Measurements from ENCODE around the gene CDON. TPM values are rescaled to one million over a fixed set of nuclear protein-coding genes. Genes with fewer than 3 reads are reported as not detected.

The CDON gene
- total and polyA plus RNA-seq, 2 donors from 2014 or later = 0.45 to 4.0 TPM

DNA sequence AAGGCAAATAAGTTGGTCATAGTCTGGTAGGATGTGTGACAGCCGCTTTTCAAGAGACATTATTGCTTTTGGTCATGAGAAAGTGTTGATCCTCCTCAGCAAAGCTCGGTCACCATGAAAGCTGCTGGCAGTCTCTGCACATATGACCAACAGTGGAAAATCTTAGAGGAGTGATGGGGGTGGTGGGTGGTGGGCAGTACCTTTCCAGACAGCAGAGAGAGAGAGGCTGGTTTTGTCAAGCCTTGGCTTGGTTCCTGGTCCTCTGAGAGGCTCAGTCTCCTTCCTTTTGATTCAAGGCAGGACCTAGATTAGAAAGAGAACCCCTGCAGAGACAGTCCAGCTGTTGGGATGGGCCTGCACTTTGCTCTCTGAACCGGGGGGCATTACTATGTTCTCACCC lies 136.9 kb downstream of the CDON start:
- no peaks in the 10 kb centered on the region for H3K36me3 ChIP-seq (ENCODE audit: control insufficient read depth in 2 of 3, insufficient read depth in 3 of 3, low read length in 3 of 3)
- no peak overlapping the region for H3K9ac ChIP-seq (ENCODE audit: low read length in 3 of 3)
- intact Hi-C loops (cut with DNase I) = no loop called here
- no peaks in the 10 kb centered on the region for H3K27me3 ChIP-seq (ENCODE audit: control insufficient read depth, insufficient read depth, low read length)
- FAIRE-seq (no peak), DNase-seq (no peak)
- no peaks in the 10 kb centered on the region for H3K4me1 ChIP-seq (ENCODE audit: control insufficient read depth in 2 of 3, insufficient read depth in 2 of 3, low read depth in 1 of 3, low read length in 3 of 3)
- no peaks in the 10 kb centered on the region for H3K9me3 ChIP-seq (ENCODE audit: control insufficient read depth in 2 of 3, insufficient read depth in 1 of 3, low read length in 3 of 3)
- no peak overlapping the region for H3K4me3 ChIP-seq (ENCODE audit: low read length in 3 of 3)
- TF ChIP-seq, protein P1, sequence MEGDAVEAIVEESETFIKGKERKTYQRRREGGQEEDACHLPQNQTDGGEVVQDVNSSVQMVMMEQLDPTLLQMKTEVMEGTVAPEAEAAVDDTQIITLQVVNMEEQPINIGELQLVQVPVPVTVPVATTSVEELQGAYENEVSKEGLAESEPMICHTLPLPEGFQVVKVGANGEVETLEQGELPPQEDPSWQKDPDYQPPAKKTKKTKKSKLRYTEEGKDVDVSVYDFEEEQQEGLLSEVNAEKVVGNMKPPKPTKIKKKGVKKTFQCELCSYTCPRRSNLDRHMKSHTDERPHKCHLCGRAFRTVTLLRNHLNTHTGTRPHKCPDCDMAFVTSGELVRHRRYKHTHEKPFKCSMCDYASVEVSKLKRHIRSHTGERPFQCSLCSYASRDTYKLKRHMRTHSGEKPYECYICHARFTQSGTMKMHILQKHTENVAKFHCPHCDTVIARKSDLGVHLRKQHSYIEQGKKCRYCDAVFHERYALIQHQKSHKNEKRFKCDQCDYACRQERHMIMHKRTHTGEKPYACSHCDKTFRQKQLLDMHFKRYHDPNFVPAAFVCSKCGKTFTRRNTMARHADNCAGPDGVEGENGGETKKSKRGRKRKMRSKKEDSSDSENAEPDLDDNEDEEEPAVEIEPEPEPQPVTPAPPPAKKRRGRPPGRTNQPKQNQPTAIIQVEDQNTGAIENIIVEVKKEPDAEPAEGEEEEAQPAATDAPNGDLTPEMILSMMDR (IDR thresholded peaks at IDR 0.05; ENCODE audit: borderline replicate concordance, extremely low read depth, insufficient read depth) = no peak
- H3K27ac ChIP-seq (ENCODE audit: low read depth in 2 of 2, low read length in 2 of 2) = no peak overlapping the region

DNA sequence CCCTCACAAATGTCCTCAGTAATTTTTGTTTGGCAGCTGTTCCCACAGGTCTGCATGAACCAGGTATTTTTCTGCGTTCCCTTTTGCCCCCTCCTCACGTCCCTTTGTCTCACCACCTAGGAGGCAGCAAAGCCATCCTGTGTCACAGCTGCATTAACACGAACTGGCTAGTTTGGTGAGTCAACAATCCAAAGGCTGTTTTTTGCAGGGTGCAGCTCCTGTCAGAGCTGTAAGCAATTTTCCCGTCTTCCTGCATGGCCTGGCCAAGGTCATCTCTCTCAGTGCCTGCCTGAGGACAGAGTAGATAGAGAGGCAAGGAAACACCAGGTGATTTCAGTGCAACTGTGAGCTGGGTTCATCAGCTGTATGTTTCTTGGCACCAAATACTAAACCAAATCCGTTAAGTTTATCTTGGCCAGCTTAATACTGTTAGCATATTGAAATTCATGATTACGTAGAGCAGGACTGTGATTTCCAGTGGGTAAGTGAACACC lies 137.4 kb downstream of the CDON start:
- intact Hi-C loops (cut with DNase I) = no loop called here
- H3K9me3 ChIP-seq (ENCODE audit: control insufficient read depth in 2 of 3, insufficient read depth in 1 of 3, low read length in 3 of 3) = no peaks in the 10 kb centered on the region
- H3K36me3 ChIP-seq (ENCODE audit: control insufficient read depth in 2 of 3, insufficient read depth in 3 of 3, low read length in 3 of 3) = no peaks in the 10 kb centered on the region
- DNase-seq (no peak), FAIRE-seq (no peak)
- no peak overlapping the region for H3K9ac ChIP-seq (ENCODE audit: low read length in 3 of 3)
- no peak overlapping the region for H3K4me3 ChIP-seq (ENCODE audit: low read length in 3 of 3)
- H3K27me3 ChIP-seq (ENCODE audit: control insufficient read depth, insufficient read depth, low read length) = no peaks in the 10 kb centered on the region
- H3K4me1 ChIP-seq (ENCODE audit: control insufficient read depth in 2 of 3, insufficient read depth in 2 of 3, low read depth in 1 of 3, low read length in 3 of 3) = no peaks in the 10 kb centered on the region
- no peak overlapping the region for H3K27ac ChIP-seq (ENCODE audit: low read depth in 2 of 2, low read length in 2 of 2)
- TF ChIP-seq, protein P1 (IDR thresholded peaks at IDR 0.05; ENCODE audit: borderline replicate concordance, extremely low read depth, insufficient read depth) = no peak

DNA sequence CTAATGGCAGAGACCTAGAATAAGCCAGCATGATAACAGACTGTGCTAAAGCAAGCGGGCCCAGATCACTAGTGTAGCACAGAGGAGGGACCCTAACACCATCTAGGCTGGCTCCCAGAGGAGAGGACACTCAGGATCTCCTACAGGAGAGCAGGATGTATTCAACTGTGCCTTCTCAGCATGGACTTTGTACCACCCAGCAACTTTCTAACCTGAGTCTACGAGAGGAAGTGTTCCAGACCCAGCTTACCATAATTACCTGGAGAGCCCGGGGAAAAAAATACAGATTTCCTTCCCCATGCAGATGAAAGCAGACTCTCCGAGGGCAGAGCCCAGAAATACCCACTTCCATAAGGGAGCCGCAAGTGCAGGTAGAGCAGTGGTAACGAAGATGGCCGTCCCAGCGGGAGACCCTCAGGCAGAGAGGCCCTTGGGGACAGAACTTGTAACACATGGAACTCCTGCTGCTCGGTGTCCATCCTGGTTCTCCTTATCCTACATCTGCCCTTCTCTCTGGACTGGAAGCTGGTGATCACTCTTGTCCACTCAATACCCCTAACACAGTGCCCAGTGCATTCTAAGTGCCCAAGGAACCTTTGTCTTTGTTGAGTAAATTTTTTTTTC lies 138.2 kb downstream of the CDON start:
- H3K9me3 ChIP-seq (ENCODE audit: control insufficient read depth in 2 of 3, insufficient read depth in 1 of 3, low read length in 3 of 3) = no peaks in the 10 kb centered on the region
- H3K9ac ChIP-seq (ENCODE audit: low read length in 3 of 3) = no peak overlapping the region
- no peaks in the 10 kb centered on the region for H3K4me1 ChIP-seq (ENCODE audit: control insufficient read depth in 2 of 3, insufficient read depth in 2 of 3, low read depth in 1 of 3, low read length in 3 of 3)
- H3K36me3 ChIP-seq (ENCODE audit: control insufficient read depth in 2 of 3, insufficient read depth in 3 of 3, low read length in 3 of 3) = no peaks in the 10 kb centered on the region
- H3K4me3 ChIP-seq (ENCODE audit: low read length in 3 of 3) = no peak overlapping the region
- TF ChIP-seq, protein P1 (IDR thresholded peaks at IDR 0.05; ENCODE audit: borderline replicate concordance, extremely low read depth, insufficient read depth) = no peak
- intact Hi-C loops (cut with DNase I) = loop anchor here (5.0 kb wide), 1 partner anchor 268 kb away; no protein-coding TSS in a partner anchor
- H3K27ac ChIP-seq (ENCODE audit: low read depth in 2 of 2, low read length in 2 of 2) = no peak overlapping the region
- DNase-seq = no peak
- H3K27me3 ChIP-seq (ENCODE audit: control insufficient read depth, insufficient read depth, low read length) = no peaks in the 10 kb centered on the region
- no peak for FAIRE-seq
